Measurements from ENCODE around the gene EDN2.

The EDN2 gene

GRCh38 chr1:41434748-41435449 is 49.6 kb downstream of the EDN2 start:
- WGBS, 2 experiments (ENCODE audit: insufficient coverage in 2 of 2) = 79 to 91% methylated on average over 3 to 4 of the region's 6 CpGs
- Histone ChIP-seq H3K4me3 (ENCODE audit: extremely low read depth, insufficient read depth, low read length, poor library complexity, severe bottlenecking) (no peak overlapping the region), H3K9me3 (ENCODE audit: control insufficient read depth, low read length) (no peaks in the 10 kb centered on the region), H3K27ac (ENCODE audit: low read depth, low read length, severe bottlenecking) (peak overlapping the region; percentile 98), H3K4me1 (ENCODE audit: control insufficient read depth, insufficient read depth, low read length, poor library complexity, severe bottlenecking) (peaks cover 55% of the 10 kb centered on the region), H3K36me3 (ENCODE audit: control insufficient read depth, insufficient read depth, low read length) (no peaks in the 10 kb centered on the region)

DNA sequence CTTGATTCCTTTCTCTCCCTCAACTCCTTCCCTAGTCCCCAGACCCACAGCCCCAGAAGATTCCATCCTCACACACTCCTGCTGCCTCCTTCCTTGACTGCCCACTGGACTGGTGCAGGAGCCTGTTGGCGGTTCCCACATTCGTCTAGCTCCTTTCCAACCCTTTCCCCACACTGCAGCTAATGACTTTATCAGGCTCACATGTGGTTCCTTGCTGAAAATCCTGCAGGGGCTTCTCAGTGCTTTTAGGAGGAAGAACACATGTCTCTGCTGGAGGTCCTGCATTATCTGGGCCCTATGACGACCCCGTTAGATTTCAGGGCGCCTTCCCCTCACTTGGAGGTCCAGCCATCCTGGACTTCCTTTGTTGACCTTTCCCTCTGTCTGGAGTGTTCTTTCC is 50.2 kb downstream of the EDN2 start:
- peaks cover 55% of the 10 kb centered on the region for H3K4me1 ChIP-seq (ENCODE audit: control insufficient read depth, insufficient read depth, low read length, poor library complexity, severe bottlenecking)
- no peaks in the 10 kb centered on the region for H3K9me3 ChIP-seq (ENCODE audit: control insufficient read depth, low read length)
- no peak overlapping the region for H3K27ac ChIP-seq (ENCODE audit: low read depth, low read length, severe bottlenecking)
- H3K4me3 ChIP-seq (ENCODE audit: extremely low read depth, insufficient read depth, low read length, poor library complexity, severe bottlenecking) = no peak overlapping the region
- WGBS, 2 experiments (ENCODE audit: insufficient coverage in 2 of 2) = 67 to 77% methylated on average over 4 to 5 of the region's 5 CpGs
- H3K36me3 ChIP-seq (ENCODE audit: control insufficient read depth, insufficient read depth, low read length) = no peaks in the 10 kb centered on the region

- Histone ChIP-seq H3K4me1 (ENCODE audit: control insufficient read depth, insufficient read depth, low read length, poor library complexity, severe bottlenecking) (peaks cover 58% of the 10 kb centered on the region), H3K4me3 (ENCODE audit: extremely low read depth, insufficient read depth, low read length, poor library complexity, severe bottlenecking) (no peak overlapping the region), H3K36me3 (ENCODE audit: control insufficient read depth, insufficient read depth, low read length) (no peaks in the 10 kb centered on the region), H3K27ac (ENCODE audit: low read depth, low read length, severe bottlenecking) (no peak overlapping the region), H3K9me3 (ENCODE audit: control insufficient read depth, low read length) (no peaks in the 10 kb centered on the region)
- 78 to 94% methylated on average over 3 to 4 of the region's 4 CpGs for WGBS, 2 experiments (ENCODE audit: insufficient coverage in 2 of 2)
Measured at GRCh38 chr1:41433501-41433900, 51.0 kb downstream of the EDN2 start.

GRCh38 chr1:41432481-41433280 is 51.8 kb downstream of the EDN2 start:
- Histone ChIP-seq H3K9me3 (ENCODE audit: control insufficient read depth, low read length) (no peaks in the 10 kb centered on the region), H3K4me1 (ENCODE audit: control insufficient read depth, insufficient read depth, low read length, poor library complexity, severe bottlenecking) (peaks cover 57% of the 10 kb centered on the region), H3K27ac (ENCODE audit: low read depth, low read length, severe bottlenecking) (no peak overlapping the region), H3K36me3 (ENCODE audit: control insufficient read depth, insufficient read depth, low read length) (no peaks in the 10 kb centered on the region), H3K4me3 (ENCODE audit: extremely low read depth, insufficient read depth, low read length, poor library complexity, severe bottlenecking) (no peak overlapping the region)
- 51 to 56% methylated on average over 15 to 17 of the region's 17 CpGs for WGBS, 2 experiments (ENCODE audit: insufficient coverage in 2 of 2)

DNA sequence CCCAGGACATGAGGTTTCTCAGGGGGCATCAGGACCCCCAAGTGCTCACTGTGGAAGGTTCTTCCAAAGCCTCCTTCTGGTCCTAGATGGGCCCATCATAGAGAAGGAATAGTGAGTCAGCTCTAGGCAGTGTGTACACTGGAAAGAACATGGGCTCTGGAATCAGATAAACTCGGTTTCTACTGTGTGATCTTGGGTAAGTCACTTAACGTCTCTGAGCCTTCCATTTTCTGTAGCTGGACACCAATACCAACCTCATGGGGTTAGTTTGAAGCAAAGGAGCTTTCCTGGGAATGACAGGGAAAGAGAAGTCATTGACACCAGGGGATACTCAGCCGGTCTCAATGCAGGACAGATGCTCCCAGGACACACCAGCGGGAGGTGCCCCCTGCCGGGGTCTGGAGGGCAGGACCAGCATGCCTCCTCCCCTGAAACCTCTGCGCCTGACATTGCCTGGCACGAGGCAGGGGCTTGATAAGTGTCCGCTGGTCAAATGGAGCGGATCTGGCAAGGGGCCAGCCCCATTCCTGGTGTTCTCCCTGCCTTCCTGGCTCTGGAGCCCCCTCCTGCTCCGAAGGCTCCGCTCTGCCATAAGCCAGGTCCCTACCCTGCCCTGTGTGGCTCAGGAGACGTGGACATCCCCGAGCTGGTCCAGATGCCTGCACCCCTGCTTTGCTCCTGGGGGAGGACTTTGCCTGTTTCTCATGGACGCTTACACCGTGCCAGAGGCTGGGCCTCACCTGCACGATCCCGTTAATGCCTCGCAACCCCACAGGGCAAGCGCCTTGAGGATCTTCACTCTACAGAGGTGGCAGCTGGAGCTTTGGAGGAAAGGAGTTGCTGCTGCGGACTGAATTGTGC is 52.8 kb downstream of the EDN2 start:
- Histone ChIP-seq H3K9me3 (ENCODE audit: control insufficient read depth, low read length) (no peaks in the 10 kb centered on the region), H3K27ac (ENCODE audit: low read depth, low read length, severe bottlenecking) (no peak overlapping the region), H3K36me3 (ENCODE audit: control insufficient read depth, insufficient read depth, low read length) (no peaks in the 10 kb centered on the region), H3K4me1 (ENCODE audit: control insufficient read depth, insufficient read depth, low read length, poor library complexity, severe bottlenecking) (peaks cover 48% of the 10 kb centered on the region), H3K4me3 (ENCODE audit: extremely low read depth, insufficient read depth, low read length, poor library complexity, severe bottlenecking) (no peak overlapping the region)
- WGBS, 2 experiments (ENCODE audit: insufficient coverage in 2 of 2) = 94 to 96% methylated on average over 19 of the region's 20 CpGs

GRCh38 chr1:41430582-41430981 is 53.9 kb downstream of the EDN2 start:
- no peaks in the 10 kb centered on the region for H3K36me3 ChIP-seq (ENCODE audit: control insufficient read depth, insufficient read depth, low read length)
- WGBS, 2 experiments (ENCODE audit: insufficient coverage in 2 of 2) = 94 to 100% methylated on average over 3 to 4 of the region's 4 CpGs
- peaks cover 37% of the 10 kb centered on the region for H3K4me1 ChIP-seq (ENCODE audit: control insufficient read depth, insufficient read depth, low read length, poor library complexity, severe bottlenecking)
- H3K9me3 ChIP-seq (ENCODE audit: control insufficient read depth, low read length) = no peaks in the 10 kb centered on the region
- no peak overlapping the region for H3K4me3 ChIP-seq (ENCODE audit: extremely low read depth, insufficient read depth, low read length, poor library complexity, severe bottlenecking)
- H3K27ac ChIP-seq (ENCODE audit: low read depth, low read length, severe bottlenecking) = no peak overlapping the region

DNA sequence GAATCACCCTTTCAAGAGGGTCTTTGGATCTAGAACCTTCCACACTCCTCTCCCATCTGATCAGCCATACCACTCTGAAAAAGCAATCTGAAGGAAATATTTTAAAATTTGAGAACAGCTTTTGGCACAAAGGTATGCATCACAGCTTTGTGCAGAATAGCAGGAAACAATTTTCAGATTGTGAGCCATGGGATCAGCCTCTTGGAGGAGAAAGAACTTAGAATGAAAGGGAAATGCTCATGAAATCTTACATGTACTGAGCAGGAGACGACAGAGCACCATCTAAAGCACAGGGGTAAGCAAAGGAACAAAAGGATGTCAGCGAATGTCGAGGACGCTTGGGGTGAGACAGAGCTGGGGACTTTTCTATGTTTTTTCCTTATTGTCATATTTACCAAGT is 54.4 kb downstream of the EDN2 start:
- Histone ChIP-seq H3K9me3 (ENCODE audit: control insufficient read depth, low read length) (no peaks in the 10 kb centered on the region), H3K27ac (ENCODE audit: low read depth, low read length, severe bottlenecking) (no peak overlapping the region), H3K4me3 (ENCODE audit: extremely low read depth, insufficient read depth, low read length, poor library complexity, severe bottlenecking) (no peak overlapping the region), H3K4me1 (ENCODE audit: control insufficient read depth, insufficient read depth, low read length, poor library complexity, severe bottlenecking) (peaks cover 35% of the 10 kb centered on the region), H3K36me3 (ENCODE audit: control insufficient read depth, insufficient read depth, low read length) (no peaks in the 10 kb centered on the region)
- 94% methylated on average over 2 of the region's 4 CpGs; no CpG with 5 or more reads in 1 of the 2 experiments for WGBS, 2 experiments (ENCODE audit: insufficient coverage in 2 of 2)

- Histone ChIP-seq H3K36me3 (ENCODE audit: control insufficient read depth, insufficient read depth, low read length) (no peaks in the 10 kb centered on the region), H3K9me3 (ENCODE audit: control insufficient read depth, low read length) (no peaks in the 10 kb centered on the region), H3K4me1 (ENCODE audit: control insufficient read depth, insufficient read depth, low read length, poor library complexity, severe bottlenecking) (peaks cover 30% of the 10 kb centered on the region), H3K27ac (ENCODE audit: low read depth, low read length, severe bottlenecking) (no peak overlapping the region), H3K4me3 (ENCODE audit: extremely low read depth, insufficient read depth, low read length, poor library complexity, severe bottlenecking) (no peak overlapping the region)
- WGBS, 2 experiments (ENCODE audit: insufficient coverage in 2 of 2) = 88 to 89% methylated on average over 5 of the region's 5 CpGs
Measured at GRCh38 chr1:41429641-41430035, 54.8 kb downstream of the EDN2 start.

Measured in mesodermal cell (in vitro differentiated cells).